ENCODE results near the gene SLC7A5.
"Not testable (repeated sequence)": the region's sequence is repeated elsewhere in the genome, so short reads cannot be mapped to it uniquely, and the experiment has no call there.

The SLC7A5 gene

DNA sequence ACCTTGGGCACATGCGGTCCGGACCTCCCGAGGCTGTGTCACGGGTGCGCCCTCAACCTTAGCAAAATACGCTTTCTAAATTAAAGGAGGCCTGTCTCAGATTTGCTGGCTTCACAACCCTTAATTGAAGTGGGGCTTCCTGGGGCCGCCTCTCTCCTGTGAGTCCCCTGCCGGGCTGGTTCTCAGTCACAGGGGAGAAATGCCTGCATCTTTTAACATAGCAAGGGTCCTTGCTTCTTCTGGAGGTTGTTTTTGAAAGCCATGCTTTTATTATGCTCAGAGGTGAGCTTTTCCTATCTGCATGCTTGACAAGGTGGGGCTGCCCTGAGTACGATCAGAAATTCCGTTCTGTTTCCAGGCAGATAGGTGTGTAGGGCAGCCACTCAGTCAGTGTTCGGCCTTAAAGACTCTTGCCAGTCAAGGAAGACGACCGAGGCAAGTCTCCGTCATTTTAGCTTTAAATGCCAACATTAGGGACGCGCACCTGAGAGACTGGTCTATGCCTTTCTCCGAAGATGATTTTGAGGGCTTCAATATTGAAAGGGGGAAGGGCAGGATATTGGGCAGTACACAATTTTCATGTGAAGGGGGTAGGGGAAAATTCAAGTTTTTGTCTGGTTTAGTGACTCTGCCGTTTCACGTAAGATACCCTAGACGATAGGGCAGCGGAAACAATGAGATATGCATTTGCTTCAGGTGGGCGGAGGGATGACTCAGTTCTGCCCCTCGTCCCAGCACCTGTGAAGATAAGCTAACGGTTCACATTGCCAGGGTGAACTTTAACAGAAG is 5.5 kb upstream of the SLC7A5 start:
- in situ Hi-C loops (cut with HindIII; ENCODE audit: low sequenced_read_pairs) = no loop called here
- TF ChIP-seq, protein P1, sequence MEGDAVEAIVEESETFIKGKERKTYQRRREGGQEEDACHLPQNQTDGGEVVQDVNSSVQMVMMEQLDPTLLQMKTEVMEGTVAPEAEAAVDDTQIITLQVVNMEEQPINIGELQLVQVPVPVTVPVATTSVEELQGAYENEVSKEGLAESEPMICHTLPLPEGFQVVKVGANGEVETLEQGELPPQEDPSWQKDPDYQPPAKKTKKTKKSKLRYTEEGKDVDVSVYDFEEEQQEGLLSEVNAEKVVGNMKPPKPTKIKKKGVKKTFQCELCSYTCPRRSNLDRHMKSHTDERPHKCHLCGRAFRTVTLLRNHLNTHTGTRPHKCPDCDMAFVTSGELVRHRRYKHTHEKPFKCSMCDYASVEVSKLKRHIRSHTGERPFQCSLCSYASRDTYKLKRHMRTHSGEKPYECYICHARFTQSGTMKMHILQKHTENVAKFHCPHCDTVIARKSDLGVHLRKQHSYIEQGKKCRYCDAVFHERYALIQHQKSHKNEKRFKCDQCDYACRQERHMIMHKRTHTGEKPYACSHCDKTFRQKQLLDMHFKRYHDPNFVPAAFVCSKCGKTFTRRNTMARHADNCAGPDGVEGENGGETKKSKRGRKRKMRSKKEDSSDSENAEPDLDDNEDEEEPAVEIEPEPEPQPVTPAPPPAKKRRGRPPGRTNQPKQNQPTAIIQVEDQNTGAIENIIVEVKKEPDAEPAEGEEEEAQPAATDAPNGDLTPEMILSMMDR (IDR thresholded peaks at IDR 0.05; ENCODE audit: low read depth, low read length, missing control alignments) = no peak
- DNase-seq (ENCODE audit: low read depth) = no peak
- no peak overlapping the region for H3K4me3 ChIP-seq (ENCODE audit: low read depth, low read length)

DNA sequence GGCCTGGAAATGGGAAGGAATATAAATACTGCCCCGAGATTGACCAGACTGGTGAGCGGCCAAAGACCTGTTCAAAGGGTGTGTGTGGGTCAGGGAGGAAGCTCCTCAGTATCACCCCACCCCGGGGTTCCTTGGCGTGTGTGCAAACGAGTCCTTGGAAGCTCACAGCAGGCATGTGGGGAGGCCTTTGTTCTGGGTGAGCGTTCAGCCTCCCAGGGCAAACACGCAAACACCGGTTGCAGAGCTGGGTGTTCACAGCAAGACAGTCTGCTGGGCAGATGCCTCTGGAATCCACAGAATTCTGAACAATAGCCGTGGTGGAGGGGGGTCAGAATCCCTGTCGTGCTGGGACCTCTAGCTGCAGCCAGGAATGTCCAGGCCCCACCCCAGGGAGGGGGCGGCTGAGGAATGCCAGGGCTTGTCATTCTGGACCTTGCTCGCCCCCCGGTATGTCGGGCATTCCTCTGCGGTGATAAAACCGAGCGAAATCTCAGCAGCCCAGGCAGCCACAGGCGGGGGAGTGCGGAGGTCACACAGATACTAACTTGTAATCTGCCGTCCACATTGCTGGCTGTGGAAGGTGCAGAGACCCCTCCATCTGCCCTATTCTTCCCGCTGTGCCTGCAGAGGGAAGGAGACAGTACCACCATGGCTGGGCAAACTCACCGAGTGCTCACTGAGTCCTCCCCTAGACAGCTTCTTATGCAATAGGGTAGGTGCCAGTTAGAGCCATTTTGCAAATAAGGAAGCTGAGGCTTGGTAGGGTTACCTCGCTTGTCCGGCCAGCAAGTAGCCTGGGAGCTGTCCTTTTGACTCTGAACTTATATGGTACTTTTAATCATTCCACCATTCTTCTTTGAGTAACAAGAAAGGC is 1.3 kb upstream of the SLC7A5 start:
- DNase-seq (ENCODE audit: low read depth) = peak; percentile 77
- in situ Hi-C loops (cut with HindIII; ENCODE audit: low sequenced_read_pairs); H3K4me3 ChIP-seq (ENCODE audit: low read depth, low read length): not testable (repeated sequence)

DNA sequence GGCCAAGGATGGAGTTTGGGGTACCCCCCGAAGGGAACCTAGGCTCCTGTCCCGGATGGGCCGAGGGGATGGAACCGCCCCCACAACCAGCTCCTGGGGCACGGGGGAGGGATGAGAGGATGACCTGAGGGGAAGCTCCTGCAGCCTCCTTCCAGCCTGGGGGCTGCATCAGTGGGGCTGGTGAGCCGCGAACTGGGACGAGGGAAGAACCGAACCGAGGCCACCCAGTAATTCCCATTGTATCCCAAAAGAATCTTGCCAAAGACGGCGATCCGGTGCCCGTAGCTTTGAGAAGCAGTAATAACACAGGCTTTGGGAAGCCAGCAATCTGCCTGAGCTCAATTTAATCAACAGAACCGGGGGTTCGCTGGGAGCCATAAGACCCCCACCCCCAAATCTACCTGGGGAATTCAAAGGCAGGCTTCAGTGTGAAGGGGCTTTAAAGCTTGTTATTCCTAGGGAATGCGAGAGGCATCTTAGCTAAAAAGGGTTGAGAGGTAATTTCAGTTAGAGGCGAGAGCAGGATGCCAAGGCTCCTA is 641 bp upstream of the SLC7A5 start:
- DNase-seq (ENCODE audit: low read depth); H3K4me3 ChIP-seq (ENCODE audit: low read depth, low read length); in situ Hi-C loops (cut with HindIII; ENCODE audit: low sequenced_read_pairs): not testable (repeated sequence)

DNA sequence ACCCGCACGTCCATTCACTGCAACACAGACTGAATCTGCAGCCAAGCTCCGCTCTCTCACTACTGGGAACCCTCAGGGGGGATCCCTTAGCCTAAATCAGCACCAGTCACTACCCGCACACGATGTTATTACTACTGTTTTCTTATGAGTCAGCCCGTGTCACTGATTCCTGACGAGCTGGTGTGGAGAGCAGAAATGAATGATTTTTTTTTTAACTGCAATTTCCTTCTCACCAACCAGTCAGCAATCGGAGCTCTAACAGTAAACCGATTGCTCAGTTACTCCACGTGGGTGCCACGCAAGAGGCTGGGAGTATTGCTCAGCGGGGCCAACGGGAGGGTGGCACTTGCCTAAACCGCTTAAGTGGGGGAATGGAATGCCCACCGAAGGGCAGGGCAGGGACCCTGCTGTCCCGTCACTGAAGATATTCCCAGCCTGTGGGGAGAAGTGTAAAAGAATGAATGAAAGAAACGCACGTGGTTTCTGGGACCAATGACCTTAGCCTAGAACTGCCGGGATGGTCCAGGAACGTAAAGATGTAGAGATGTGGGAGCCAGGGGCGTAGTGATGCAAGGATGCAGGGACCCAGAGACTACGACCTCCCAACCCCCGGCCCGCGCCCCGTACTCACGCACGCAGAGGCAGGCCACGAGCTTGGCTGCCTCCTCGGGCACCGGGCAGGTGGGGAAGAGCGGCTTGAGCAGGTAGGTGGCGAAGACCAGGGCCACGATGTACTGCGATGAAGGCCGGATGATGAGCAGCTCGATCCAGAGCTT is 865 bp downstream of the SLC7A5 start:
- in situ Hi-C loops (cut with HindIII; ENCODE audit: low sequenced_read_pairs); DNase-seq (ENCODE audit: low read depth): not testable (repeated sequence)
- H3K4me3 ChIP-seq (ENCODE audit: low read depth, low read length) = peak overlapping the region; percentile 52

DNA sequence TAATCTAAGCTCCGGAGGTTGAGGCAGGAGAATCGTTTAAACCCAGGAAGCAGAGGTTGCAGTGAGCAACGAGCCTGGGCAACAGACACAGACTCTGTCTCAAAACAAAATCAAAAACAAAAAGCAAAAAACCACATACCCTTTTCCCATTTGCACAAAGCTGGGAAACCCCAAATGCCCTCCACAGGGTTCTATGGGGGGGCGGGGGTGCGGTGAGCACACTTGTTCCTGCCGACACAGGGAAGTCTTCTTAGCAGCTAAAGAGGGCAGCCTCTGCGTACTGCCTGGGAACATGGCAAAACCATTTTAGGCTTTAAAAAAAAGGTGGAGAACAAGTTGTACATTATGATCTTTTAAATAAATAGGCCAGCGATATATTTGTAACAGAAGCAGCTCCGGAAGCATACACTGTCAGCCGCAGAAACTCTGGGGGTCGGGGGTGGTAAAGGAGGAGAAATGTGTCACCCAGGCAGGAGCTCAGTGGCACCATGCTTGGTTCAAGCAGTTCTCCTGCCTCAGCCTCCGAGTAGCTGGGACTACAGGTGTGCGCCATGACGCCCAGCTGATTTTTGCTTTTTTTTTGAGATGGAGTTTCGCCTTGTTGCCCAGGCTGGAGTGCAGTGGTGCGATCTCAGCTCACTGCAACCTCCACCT is 3.3 kb downstream of the SLC7A5 start:
- DNase-seq (ENCODE audit: low read depth); in situ Hi-C loops (cut with HindIII; ENCODE audit: low sequenced_read_pairs); H3K4me3 ChIP-seq (ENCODE audit: low read depth, low read length): not testable (repeated sequence)

DNA sequence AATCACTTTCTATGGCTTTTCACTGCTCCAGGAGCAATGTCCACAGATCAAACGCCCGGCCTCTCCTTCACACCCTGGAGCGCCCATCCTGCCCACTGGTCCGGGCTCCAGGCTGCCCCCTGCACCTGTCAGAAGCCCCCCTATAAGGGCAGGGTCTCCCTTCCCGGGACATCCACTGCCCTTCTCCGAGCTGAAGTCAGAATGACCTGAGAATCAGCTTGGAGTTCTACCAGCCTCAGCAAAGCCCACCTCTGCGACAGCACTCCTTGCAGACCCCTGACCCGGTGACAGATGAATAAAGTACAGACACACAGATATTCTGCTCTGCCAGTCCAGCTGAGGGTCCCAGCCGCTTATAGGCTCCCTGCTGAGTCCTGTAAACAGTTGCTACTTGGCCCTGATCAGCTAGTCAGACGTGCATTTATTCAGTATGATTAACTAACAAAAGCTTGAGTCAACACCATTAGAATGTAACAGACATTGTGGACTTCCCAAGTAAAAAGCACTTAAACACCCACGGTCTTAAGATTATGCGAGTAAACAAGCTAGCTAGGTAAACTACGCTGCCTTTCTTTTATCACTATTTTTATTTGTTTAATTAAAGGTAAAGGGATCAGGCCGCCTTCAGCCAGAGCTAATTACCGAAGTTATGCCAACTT is 4.8 kb downstream of the SLC7A5 start:
- in situ Hi-C loops (cut with HindIII; ENCODE audit: low sequenced_read_pairs) = no loop called here
- DNase-seq (ENCODE audit: low read depth) = no peak
- H3K4me3 ChIP-seq (ENCODE audit: low read depth, low read length) = no peak overlapping the region
- TF ChIP-seq, protein P1 (IDR thresholded peaks at IDR 0.05; ENCODE audit: low read depth, low read length, missing control alignments) = no peak

DNA sequence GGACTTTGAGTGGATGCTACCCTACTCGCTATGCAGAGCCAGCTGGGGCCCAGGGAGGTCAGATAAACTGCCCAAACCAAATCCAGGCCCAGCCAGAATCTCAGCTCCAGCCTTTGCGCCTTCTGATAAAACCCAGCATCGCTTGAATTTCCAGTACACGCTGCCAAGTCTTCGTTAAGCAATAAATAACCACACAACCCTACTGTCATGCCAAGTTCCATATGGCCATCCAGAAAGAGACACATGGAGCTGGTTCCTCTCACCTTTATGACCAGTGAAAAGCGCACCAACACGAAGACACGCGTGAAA is 6.0 kb downstream of the SLC7A5 start:
- H3K4me3 ChIP-seq (ENCODE audit: low read depth, low read length); in situ Hi-C loops (cut with HindIII; ENCODE audit: low sequenced_read_pairs); DNase-seq (ENCODE audit: low read depth): not testable (repeated sequence)

DNA sequence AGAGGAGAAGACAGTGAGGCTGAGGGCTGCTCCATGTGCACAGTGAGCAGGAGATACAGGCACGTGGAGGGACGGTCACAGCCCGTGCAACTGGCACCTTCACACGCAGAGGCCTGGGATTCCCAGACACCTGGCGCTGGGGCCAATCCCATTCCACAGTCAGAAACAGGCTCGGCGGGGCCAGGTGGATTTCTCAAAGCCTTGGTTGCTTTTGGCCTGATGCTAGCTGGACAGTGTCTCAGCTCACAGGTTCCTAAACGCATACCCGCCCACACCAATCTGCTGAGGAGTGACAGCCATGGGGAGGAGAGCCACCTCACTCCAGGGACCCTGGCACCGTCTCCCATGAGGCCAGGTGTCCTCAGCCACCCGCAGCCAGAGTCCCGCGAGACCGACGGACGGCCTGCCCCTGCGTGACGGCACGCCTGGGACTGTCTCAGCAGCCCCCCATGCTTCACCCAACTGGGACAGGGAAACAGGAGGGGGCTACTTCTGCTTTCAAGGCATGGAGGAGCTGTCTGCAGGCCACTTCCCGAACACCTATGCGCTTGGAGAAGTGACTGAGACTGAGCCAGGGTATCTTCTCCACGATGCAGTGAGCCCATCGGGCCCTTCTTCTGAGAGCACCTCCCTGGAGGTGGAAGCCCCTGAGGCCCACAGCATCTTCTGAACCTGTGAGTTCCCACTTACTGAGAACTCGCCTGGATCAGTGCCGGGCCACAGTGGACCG is 6.5 kb downstream of the SLC7A5 start:
- DNase-seq (ENCODE audit: low read depth); in situ Hi-C loops (cut with HindIII; ENCODE audit: low sequenced_read_pairs); H3K4me3 ChIP-seq (ENCODE audit: low read depth, low read length): not testable (repeated sequence)

DNA sequence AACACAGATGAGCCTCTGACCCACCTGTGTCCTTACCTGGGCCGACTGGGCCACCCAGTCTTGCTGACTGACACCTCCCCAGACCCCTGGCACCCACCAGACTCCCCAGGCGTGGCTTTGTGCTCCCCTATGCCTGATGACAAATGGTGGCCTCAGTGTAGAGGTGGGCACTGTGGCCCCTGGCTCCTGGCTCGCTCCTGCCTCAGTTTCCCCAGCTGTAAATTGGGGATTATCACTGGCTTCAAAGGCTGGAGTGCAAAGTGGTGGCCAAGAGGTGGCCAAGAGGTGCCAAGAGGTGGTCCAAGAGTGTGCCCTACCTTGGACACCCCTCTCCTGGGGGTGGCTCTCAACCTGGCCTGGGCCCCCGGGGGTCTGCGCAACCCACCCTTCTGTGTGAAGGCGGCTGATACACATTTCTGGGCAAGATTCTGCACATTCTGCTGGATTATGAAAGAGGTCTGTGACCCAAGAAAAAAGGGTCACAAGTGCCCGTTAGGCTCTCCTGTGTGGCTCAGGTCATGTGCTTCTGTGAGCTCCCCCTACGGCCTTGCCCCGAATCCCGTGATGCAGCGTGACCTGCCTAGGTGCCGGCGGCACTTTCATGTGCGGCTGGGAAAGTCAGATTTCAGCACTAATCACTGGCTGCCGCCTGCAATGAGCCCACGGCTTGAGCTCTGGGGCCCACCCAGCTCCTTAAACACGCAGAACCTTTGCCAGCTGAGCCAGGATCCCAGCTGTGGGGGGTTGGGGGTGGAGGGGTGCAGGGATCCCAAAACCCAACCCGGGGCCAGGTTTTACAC is 7.8 kb downstream of the SLC7A5 start:
- DNase-seq (ENCODE audit: low read depth); in situ Hi-C loops (cut with HindIII; ENCODE audit: low sequenced_read_pairs); H3K4me3 ChIP-seq (ENCODE audit: low read depth, low read length): not testable (repeated sequence)
